ENCODE results near the gene IQSEC1.

The IQSEC1 gene

GRCh38 chr3:12964711-12965612, 108.3 kb downstream of the IQSEC1 start:
- DNase-seq: no peak

GRCh38 chr3:12963922-12964701, 109.1 kb downstream of the IQSEC1 start:
- no peak for DNase-seq

- DNase-seq: no peak
Measured at GRCh38 chr3:12963231-12963896, 109.9 kb downstream of the IQSEC1 start.

- DNase-seq: no peak
Measured at GRCh38 chr3:12962292-12962691, 110.9 kb downstream of the IQSEC1 start.

- no peak for DNase-seq
Measured at GRCh38 chr3:12961697-12962036, 111.6 kb downstream of the IQSEC1 start.

- DNase-seq: no peak
Measured at GRCh38 chr3:12961007-12961696, 112.1 kb downstream of the IQSEC1 start.

GRCh38 chr3:12960497-12960896, 112.7 kb downstream of the IQSEC1 start:
- DNase-seq: no peak

- no peak for DNase-seq
Measured at GRCh38 chr3:12959838-12960378, 113.3 kb downstream of the IQSEC1 start.

GRCh38 chr3:12959410-12959809, 113.8 kb downstream of the IQSEC1 start:
- DNase-seq: no peak

- DNase-seq: no peak
Measured at GRCh38 chr3:12957824-12958792, 115.1 kb downstream of the IQSEC1 start.

- DNase-seq: no peak
Measured at GRCh38 chr3:12957339-12957738, 115.9 kb downstream of the IQSEC1 start.

GRCh38 chr3:12956316-12956660, 116.9 kb downstream of the IQSEC1 start:
- no peak for DNase-seq

GRCh38 chr3:12955651-12956315, 117.4 kb downstream of the IQSEC1 start:
- no peak for DNase-seq

- DNase-seq: no peak
Measured at GRCh38 chr3:12954891-12955650, 118.2 kb downstream of the IQSEC1 start.

GRCh38 chr3:12954180-12954579, 119.0 kb downstream of the IQSEC1 start:
- DNase-seq: no peak

- no peak for DNase-seq
Measured at GRCh38 chr3:12953201-12953995, 119.8 kb downstream of the IQSEC1 start.

- DNase-seq: no peak
Measured at GRCh38 chr3:12952343-12953200, 120.7 kb downstream of the IQSEC1 start.

Data from CD4-positive, alpha-beta T cell treated with Interleukin-10 for 1 hour (primary cell).